Stomach (tissue), 9 donors: Measurements from ENCODE around the gene CLEC16A. TPM values are rescaled to one million over a fixed set of nuclear protein-coding genes. Genes with fewer than 3 reads are reported as not detected.

Experiments used
- DNase-seq, 2 donors: peaks; one replicate each; pipeline versions ENCODE4 v3.0.0 to v3.0.0-alpha.2; 2013 to 2019
- H3K27ac ChIP-seq, 5 donors: fragments of 200-600 bp in 4 of 5; sonication (generic) in 4 of 5; one replicate each; pipeline ENCODE4 v1.5.1; 2013 to 2019; ENCODE audit warnings: mild to moderate bottlenecking in 1 of 5, moderate library complexity in 1 of 5
- H3K27me3 ChIP-seq, 3 donors: fragments of 200-600 bp; sonication (generic); one replicate each; pipeline ENCODE4 v1.5.1; 2017 to 2019; ENCODE audit warnings: mixed run types in 1 of 3
- H3K36me3 ChIP-seq, 4 donors: fragments of 200-600 bp; sonication (generic); 1 replicate in 3 of 4; 2 replicates in 1 of 4; pipeline ENCODE4 v1.5.1; 2016 to 2019
- H3K4me1 ChIP-seq, 4 donors: fragments of 200-600 bp; sonication (generic); one replicate each; pipeline ENCODE4 v1.5.1; 2016 to 2019
- H3K4me3 ChIP-seq, 4 donors: fragments of 200-600 bp; sonication (generic) in 3 of 4; one replicate each; pipeline ENCODE4 v1.5.1; 2016 to 2019; ENCODE audit warnings: mild to moderate bottlenecking in 1 of 4
- H3K9me3 ChIP-seq, 4 donors: fragments of 200-600 bp; sonication (generic); one replicate each; pipeline ENCODE4 v1.5.1; 2016 to 2019
- CTCF ChIP-seq, 7 experiments: fragments of 450-650 bp in 4 of 7; fragments of 200-600 bp in 3 of 7; sonication (generic) in 3 of 7; IDR thresholded peaks; one replicate each; pipeline ENCODE4 v1.5.1; 2016 to 2019; ENCODE audit warnings: antibody characterized with exemption in 7 of 7, control low read depth in 2 of 7, mild to moderate bottlenecking in 1 of 7
- EP300 ChIP-seq: sonication (generic); formaldehyde crosslinking; IDR thresholded peaks from one replicate; pipeline ENCODE4 v1.6.1; 2017; ENCODE audit warnings: antibody characterized with exemption
- POLR2A ChIP-seq, 4 donors: fragments of 450-650 bp; IDR thresholded peaks; one replicate each; pipeline ENCODE4 v1.6.1; 2016; ENCODE audit warnings: antibody characterized with exemption in 4 of 4, control low read depth in 2 of 4, mild to moderate bottlenecking in 1 of 4, moderate library complexity in 1 of 4
- POLR2AphosphoS5 ChIP-seq, 3 donors: sonication (generic); formaldehyde crosslinking; IDR thresholded peaks; one replicate each; pipeline ENCODE4 v1.6.1; 2016; ENCODE audit warnings: antibody characterized with exemption in 3 of 3
- WGBS, 5 donors: extraction: QIAGEN DNeasy Blood & Tissue Kit in 3 of 5; methylation state at CpG; one replicate each; pipeline versions ENCODE4 v1.1.5 to v1.1.7; 2013 to 2018; 5-methylcytosine and 5-hydroxymethylcytosine counted together
- intact Hi-C: fragments of 100-400 bp; cut with DNase I; formaldehyde crosslinking; loops from one replicate; pipeline ENCODE4 v1.15.1; 2023; ENCODE audit warnings: low total_unique reads
- polyA plus RNA-seq, 3 donors: library from polyadenylated mRNA; stranded (reverse); fragments of 200-250 nt; gene quantifications; one replicate each; pipeline ENCODE4 v1.2.3, GENCODE V29; 2013
- total RNA-seq, 5 donors: library from RNA; depleted of rRNA; stranded (reverse); fragments of >200 nt; gene quantifications; one replicate each; pipeline versions ENCODE4 v1.1.0 to v1.2.3, GENCODE V29; 2014 to 2016
- donor health status: healthy with polysubstance abuse.
- donor health status: Bipolar disorder and iron deficiency.
- donor health status: healthy.

Gene CLEC16A
- total and polyA plus RNA-seq, 8 donors = 5.8 to 176 (median 21.8) TPM

- Histone ChIP-seq H3K9me3 (no peaks in the 10 kb centered on the region), H3K4me1 (peaks cover 27 to 63% (median 35%) of the 10 kb centered on the region in 4 donors), H3K4me3 (no peak overlapping the region), H3K36me3 (peaks cover 25 to 72% (median 61%) of the 10 kb centered on the region in 4 donors), H3K27me3 (no peaks in the 10 kb centered on the region), H3K27ac (no peak overlapping the region)
- no peak for TF ChIP-seq CTCF (IDR thresholded peaks at IDR 0.05)
- TF ChIP-seq EP300 = no peak
- no peak for TF ChIP-seq POLR2AphosphoS5 (IDR thresholded peaks at IDR 0.05)
- no peak for TF ChIP-seq POLR2A (IDR thresholded peaks at IDR 0.05)
- no peak for DNase-seq
- intact Hi-C loops = no loop called here
- WGBS, 5 donors = 59 to 73% (median 66%) methylated on average over 5 to 7 of the region's 7 CpGs
Measured at GRCh38 chr16:10931134-10931533, 13.2 kb upstream of the CLEC16A start.

- WGBS, 5 donors = 92 to 97% (median 95%) methylated on average over 11 of the region's 11 CpGs
- TF ChIP-seq EP300 (no peak), POLR2A (IDR thresholded peaks at IDR 0.05) (no peak), POLR2AphosphoS5 (IDR thresholded peaks at IDR 0.05) (no peak), CTCF (IDR thresholded peaks at IDR 0.05) (no peak)
- no peaks in the 10 kb centered on the region for H3K9me3 ChIP-seq
- no peak for DNase-seq
- H3K4me3 ChIP-seq = no peak overlapping the region
- H3K4me1 ChIP-seq = peaks cover 34 to 73% (median 44%) of the 10 kb centered on the region in 4 donors
- H3K36me3 ChIP-seq = peaks cover 17 to 63% (median 51%) of the 10 kb centered on the region in 4 donors
- no peak overlapping the region for H3K27ac ChIP-seq
- H3K27me3 ChIP-seq = no peaks in the 10 kb centered on the region
- intact Hi-C loops = no loop called here
Measured at GRCh38 chr16:10931977-10932632, 12.3 kb upstream of the CLEC16A start.

GRCh38 chr16:10932959-10933710 is 11.2 kb upstream of the CLEC16A start:
- peaks cover 7 to 53% (median 41%) of the 10 kb centered on the region in 4 donors for H3K36me3 ChIP-seq
- H3K4me3 ChIP-seq = no peak overlapping the region
- no peaks in the 10 kb centered on the region for H3K9me3 ChIP-seq
- no peak for DNase-seq
- no peaks in the 10 kb centered on the region for H3K27me3 ChIP-seq
- peaks cover 44 to 83% (median 55%) of the 10 kb centered on the region in 4 donors for H3K4me1 ChIP-seq
- intact Hi-C loops = no loop called here
- TF ChIP-seq EP300 = no peak
- TF ChIP-seq POLR2A (IDR thresholded peaks at IDR 0.05) = no peak
- no peak for TF ChIP-seq POLR2AphosphoS5 (IDR thresholded peaks at IDR 0.05)
- TF ChIP-seq CTCF (IDR thresholded peaks at IDR 0.05) = no peak
- 82 to 90% (median 87%) methylated on average over 11 of the region's 11 CpGs for WGBS, 5 donors
- H3K27ac ChIP-seq = no peak overlapping the region

- H3K27ac ChIP-seq = no peak overlapping the region
- 64 to 79% (median 78%) methylated on average over 8 of the region's 8 CpGs for WGBS, 5 donors
- H3K36me3 ChIP-seq = peaks cover 6 to 46% (median 34%) of the 10 kb centered on the region in 4 donors
- H3K4me1 ChIP-seq = peaks cover 51 to 90% (median 62%) of the 10 kb centered on the region in 4 donors
- no peak overlapping the region for H3K4me3 ChIP-seq
- no peak for TF ChIP-seq EP300
- no peak for TF ChIP-seq POLR2AphosphoS5 (IDR thresholded peaks at IDR 0.05)
- TF ChIP-seq POLR2A (IDR thresholded peaks at IDR 0.05) = no peak
- TF ChIP-seq CTCF (IDR thresholded peaks at IDR 0.05) = no peak
- no peak for DNase-seq
- H3K9me3 ChIP-seq = no peaks in the 10 kb centered on the region
- intact Hi-C loops = no loop called here
- H3K27me3 ChIP-seq = no peaks in the 10 kb centered on the region
Measured at GRCh38 chr16:10933865-10934264, 10.5 kb upstream of the CLEC16A start.
